Neutrophil (primary cell): ENCODE measurements around the gene TIMM13.
"Not testable (repeated sequence)": the region's sequence is repeated elsewhere in the genome, so short reads cannot be mapped to it uniquely, and the experiment has no call there.

ENCODE experiments used
- H3K27ac ChIP-seq: fragments of 200-600 bp; sonication (generic); 2 replicates; pipeline ENCODE4 v1.5.1; 2016; ENCODE audit warnings: mild to moderate bottlenecking, moderate library complexity
- H3K27me3 ChIP-seq: fragments of 200-600 bp; sonication (generic); 2 replicates; pipeline ENCODE4 v1.6.0; 2016; ENCODE audit warnings: mild to moderate bottlenecking
- H3K36me3 ChIP-seq: fragments of 200-600 bp; sonication (generic); 2 replicates; pipeline ENCODE4 v1.5.1; 2017
- H3K4me1 ChIP-seq, 2 experiments: fragments of 200-600 bp in 1 of 2; sonication (generic) in 1 of 2; 1 replicate in 1 of 2; 2 replicates in 1 of 2; pipeline versions ENCODE4 v1.5.1 to v1.6.1; 2013 to 2016; ENCODE audit warnings: low read depth in 1 of 2, low read length in 1 of 2, mild to moderate bottlenecking in 1 of 2, moderate library complexity in 1 of 2; ENCODE audit not compliant: control insufficient read depth in 1 of 2, insufficient read depth in 1 of 2
- H3K4me3 ChIP-seq, 2 experiments: fragments of 200-600 bp in 1 of 2; sonication (generic) in 1 of 2; 1 replicate in 1 of 2; 2 replicates in 1 of 2; pipeline ENCODE4 v1.5.1; 2013 to 2016; ENCODE audit warnings: low read depth in 1 of 2, low read length in 1 of 2, mild to moderate bottlenecking in 1 of 2, moderate library complexity in 1 of 2
- H3K9me3 ChIP-seq: fragments of 200-600 bp; sonication (generic); 2 replicates; pipeline ENCODE4 v1.5.1; 2016
- CTCF ChIP-seq: fragments of 200-600 bp; sonication (generic); IDR thresholded peaks from 2 replicates; pipeline ENCODE4 v1.5.1; 2016; ENCODE audit warnings: antibody characterized with exemption

The TIMM13 gene

GRCh38 chr19:2462635-2463421 is 35.4 kb upstream of the TIMM13 start:
- Histone ChIP-seq H3K36me3 (no peaks in the 10 kb centered on the region), H3K9me3 (no peaks in the 10 kb centered on the region), H3K4me1 (peaks cover 22 to 27% of the 10 kb centered on the region in 2 experiments), H3K27me3 (peaks cover 10% of the 10 kb centered on the region), H3K4me3 (peak overlapping the region; percentile 60 to 72), H3K27ac (no peak overlapping the region)
- TF ChIP-seq CTCF: no peak

- no peak for TF ChIP-seq CTCF
- H3K4me3 ChIP-seq: peak overlapping the region; percentile 60 to 72
- peaks cover 24 to 31% of the 10 kb centered on the region in 2 experiments for H3K4me1 ChIP-seq
- no peaks in the 10 kb centered on the region for H3K9me3 ChIP-seq
- H3K36me3 ChIP-seq: no peaks in the 10 kb centered on the region
- H3K27ac ChIP-seq: no peak overlapping the region
- peaks cover 10% of the 10 kb centered on the region for H3K27me3 ChIP-seq
Measured at GRCh38 chr19:2461751-2462634, 34.6 kb upstream of the TIMM13 start.

- H3K27ac ChIP-seq: no peak overlapping the region
- H3K4me3 ChIP-seq: no peak overlapping the region
- peaks cover 38 to 44% of the 10 kb centered on the region in 2 experiments for H3K4me1 ChIP-seq
- no peaks in the 10 kb centered on the region for H3K9me3 ChIP-seq
- H3K27me3 ChIP-seq: peaks cover 10% of the 10 kb centered on the region
- no peak for TF ChIP-seq CTCF
- no peaks in the 10 kb centered on the region for H3K36me3 ChIP-seq
Measured at GRCh38 chr19:2460245-2460644, 32.9 kb upstream of the TIMM13 start.

GRCh38 chr19:2458776-2459175 is 31.4 kb upstream of the TIMM13 start:
- H3K27ac ChIP-seq, H3K9me3 ChIP-seq, H3K36me3 ChIP-seq, H3K4me3 ChIP-seq: not testable (repeated sequence)
- peaks cover 10% of the 10 kb centered on the region for H3K27me3 ChIP-seq
- H3K4me1 ChIP-seq: peaks cover 42 to 45% of the 10 kb centered on the region in 2 experiments

- Histone ChIP-seq H3K9me3 (no peaks in the 10 kb centered on the region), H3K36me3 (no peaks in the 10 kb centered on the region), H3K4me1 (peaks cover 42 to 45% of the 10 kb centered on the region in 2 experiments), H3K27ac (no peak overlapping the region), H3K4me3 (no peak overlapping the region), H3K27me3 (peaks cover 10% of the 10 kb centered on the region)
- TF ChIP-seq CTCF: no peak
Measured at GRCh38 chr19:2458054-2458453, 30.7 kb upstream of the TIMM13 start.
